Cardiac fibroblast (primary cell): Measurements from ENCODE around the gene SNX10.

ENCODE experiments used
- DNase-seq, 2 donors: peaks; one replicate each; pipeline versions ENCODE4 v3.0.0 to v3.0.0-alpha.2; 2010; ENCODE audit warnings: low read depth in 2 of 2
- H3K4me3 ChIP-seq, 2 donors: replicated peaks in 1 of 2; 1 replicate in 1 of 2; 2 replicates in 1 of 2; pipeline ENCODE4 v1.5.1; 2011; ENCODE audit warnings: low read depth in 2 of 2, low read length in 2 of 2, mild to moderate bottlenecking in 2 of 2, moderate library complexity in 1 of 2
- TF ChIP-seq, protein P1 (sequence below): IDR thresholded peaks from one replicate; pipeline ENCODE4 v1.5.1; 2011; ENCODE audit warnings: low read depth, mild to moderate bottlenecking, low read length, inconsistent platforms

Gene SNX10

DNA sequence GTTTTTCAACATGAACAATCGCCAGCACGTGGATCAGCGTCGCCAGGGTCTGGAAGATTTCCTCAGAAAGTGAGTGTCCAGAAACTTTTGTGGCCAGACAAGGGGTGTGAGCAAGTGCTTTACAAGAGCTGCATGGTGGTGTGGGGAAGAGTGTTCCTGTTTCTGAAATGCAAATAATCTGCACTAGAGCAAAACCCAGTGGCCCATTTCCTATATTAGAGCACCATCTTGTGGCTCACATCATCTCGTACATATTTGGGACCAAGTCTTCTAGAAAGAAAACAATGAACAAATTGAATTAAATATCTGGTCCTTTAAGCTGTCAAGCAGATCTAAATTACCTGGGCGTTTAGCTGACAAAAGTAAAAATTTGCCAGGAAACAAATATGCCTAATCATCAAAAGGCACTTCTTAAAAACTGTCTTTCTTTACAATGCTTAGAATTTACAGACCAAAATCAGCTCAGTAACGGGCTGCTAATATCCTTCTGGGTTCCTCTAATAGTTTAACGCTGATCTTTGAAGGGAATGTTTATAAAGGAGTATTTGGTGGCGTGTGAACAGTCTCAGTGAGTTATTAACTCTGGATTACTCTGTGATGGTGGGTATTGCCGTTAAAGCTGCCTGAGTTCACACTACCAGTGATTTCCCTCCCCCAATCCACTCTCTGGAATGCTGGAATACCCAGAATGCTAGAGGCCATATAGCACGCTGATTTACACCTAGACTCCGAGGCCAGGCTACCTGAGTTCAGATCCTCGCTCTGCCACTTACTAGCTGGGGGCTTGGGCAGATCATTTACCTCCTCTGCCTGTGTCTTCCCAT lies 73.6 kb downstream of the SNX10 start:
- TF ChIP-seq, protein P1, sequence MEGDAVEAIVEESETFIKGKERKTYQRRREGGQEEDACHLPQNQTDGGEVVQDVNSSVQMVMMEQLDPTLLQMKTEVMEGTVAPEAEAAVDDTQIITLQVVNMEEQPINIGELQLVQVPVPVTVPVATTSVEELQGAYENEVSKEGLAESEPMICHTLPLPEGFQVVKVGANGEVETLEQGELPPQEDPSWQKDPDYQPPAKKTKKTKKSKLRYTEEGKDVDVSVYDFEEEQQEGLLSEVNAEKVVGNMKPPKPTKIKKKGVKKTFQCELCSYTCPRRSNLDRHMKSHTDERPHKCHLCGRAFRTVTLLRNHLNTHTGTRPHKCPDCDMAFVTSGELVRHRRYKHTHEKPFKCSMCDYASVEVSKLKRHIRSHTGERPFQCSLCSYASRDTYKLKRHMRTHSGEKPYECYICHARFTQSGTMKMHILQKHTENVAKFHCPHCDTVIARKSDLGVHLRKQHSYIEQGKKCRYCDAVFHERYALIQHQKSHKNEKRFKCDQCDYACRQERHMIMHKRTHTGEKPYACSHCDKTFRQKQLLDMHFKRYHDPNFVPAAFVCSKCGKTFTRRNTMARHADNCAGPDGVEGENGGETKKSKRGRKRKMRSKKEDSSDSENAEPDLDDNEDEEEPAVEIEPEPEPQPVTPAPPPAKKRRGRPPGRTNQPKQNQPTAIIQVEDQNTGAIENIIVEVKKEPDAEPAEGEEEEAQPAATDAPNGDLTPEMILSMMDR = peak; percentile 57
- no peak overlapping the region for H3K4me3 ChIP-seq
- peak; percentile 81 to 83 for DNase-seq

GRCh38 chr7:26365901-26366275 lies 74.2 kb downstream of the SNX10 start:
- TF ChIP-seq, protein P1 = no peak
- no peak overlapping the region for H3K4me3 ChIP-seq
- no peak for DNase-seq

GRCh38 chr7:26367219-26367711 lies 75.6 kb downstream of the SNX10 start:
- no peak overlapping the region for H3K4me3 ChIP-seq
- TF ChIP-seq, protein P1 = no peak
- DNase-seq = no peak

GRCh38 chr7:26368542-26368941 lies 76.9 kb downstream of the SNX10 start:
- no peak for DNase-seq
- TF ChIP-seq, protein P1 = no peak
- H3K4me3 ChIP-seq = no peak overlapping the region

DNA sequence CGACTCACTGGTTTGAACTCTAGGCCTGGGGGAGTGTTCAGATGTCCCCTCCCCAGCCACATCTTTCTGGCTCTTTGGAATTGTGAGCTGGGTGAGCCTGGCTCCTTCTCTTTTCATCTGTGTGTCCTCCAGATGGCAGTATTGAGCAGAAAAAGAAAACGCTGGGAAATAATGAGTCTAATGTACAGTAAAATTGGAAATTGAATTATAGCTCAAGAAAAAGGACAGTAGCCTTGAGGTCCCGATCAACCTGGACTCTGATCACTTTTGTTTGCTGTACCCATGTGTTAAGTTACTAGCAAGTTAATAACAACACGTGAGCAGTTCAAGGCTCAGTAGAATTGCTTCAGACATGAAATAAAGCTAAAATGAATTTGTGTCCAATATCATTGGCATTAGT lies 77.9 kb downstream of the SNX10 start:
- TF ChIP-seq, protein P1 = peak; percentile 68
- peak; percentile 59 to 64 for DNase-seq
- no peak overlapping the region for H3K4me3 ChIP-seq

DNA sequence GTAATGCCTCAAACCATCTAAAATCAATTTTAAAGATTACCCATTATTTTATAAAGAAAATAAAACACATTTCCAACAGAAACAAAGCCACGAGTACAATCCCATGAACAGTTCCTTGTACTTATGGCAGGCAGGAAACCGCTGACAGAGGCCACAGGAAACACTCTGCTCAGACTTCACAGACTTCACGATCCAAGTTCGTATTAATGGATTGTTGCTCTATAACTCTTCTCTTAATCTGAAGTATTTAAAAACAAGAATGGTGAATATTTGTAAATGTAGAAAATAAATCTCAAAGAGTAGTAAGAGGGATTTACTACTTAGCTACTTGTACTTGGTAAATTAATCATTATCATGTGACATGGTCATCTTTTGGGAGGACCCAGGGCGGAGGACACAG lies 78.3 kb downstream of the SNX10 start:
- no peak overlapping the region for H3K4me3 ChIP-seq
- DNase-seq = no peak
- TF ChIP-seq, protein P1 = no peak
